K562 (cell line): ENCODE measurements around the gene AGO4. TPM values are rescaled to one million over a fixed set of nuclear protein-coding genes. Genes with fewer than 3 reads are reported as not detected.

ENCODE experiments used
- ATAC-seq: fragments of 200-7000 bp; cut with Tn5 transposase; 3 replicates; pipeline ENCODE4 v1.9.1; 2020; ENCODE audit warnings: moderate library complexity
- BruUV-seq: library from RNA; stranded (reverse); fragments of 400-500 nt; replicated peaks from 2 replicates; lab custom pipeline; 2021; lab: Mats Ljungman, UMichigan
- CTCF ChIA-PET: fragments of 300-600 bp; formaldehyde crosslinking; extraction: SDS; loops from one replicate; lab custom pipeline; 2021; ENCODE audit warnings: low intra/inter-chr PET ratio; lab: Yijun Ruan, JAX
- POLR2A ChIA-PET: fragments of 300-600, 350-650 bp; sonication (Branson Sonifier 250); formaldehyde crosslinking; extraction: SDS; loops from one replicate; lab custom pipeline; 2021; ENCODE audit warnings: antibody characterized with exemption, inconsistent platforms; lab: Yijun Ruan, JAX
- DNase-seq, 4 experiments: peaks; one replicate each; pipeline versions ENCODE4 v3.0.0 to v3.0.0-alpha.2; 2011 to 2018; ENCODE audit warnings: low spot score in 3 of 4, mixed read lengths in 3 of 4; ENCODE audit errors: extremely low read depth in 1 of 4
- FAIRE-seq: peaks from 2 replicates; lab custom pipeline; 2011; peaks lifted over from hg19 to GRCh38; lab: Jason Lieb, UNC
- H2AFZ ChIP-seq: 2 replicates; pipeline ENCODE4 v1.6.0; 2011; ENCODE audit warnings: low read depth, low read length, control low read depth, inconsistent platforms
- H3K27ac ChIP-seq: fragments of 200-600 bp; 3 replicates; pipeline ENCODE4 v1.8.0; 2011; ENCODE audit warnings: low read depth, mild to moderate bottlenecking, control low read depth, inconsistent platforms, low read length, moderate library complexity, mixed read lengths; ENCODE audit errors: extremely low read depth
- H3K27me3 ChIP-seq, 2 experiments: fragments of 300-600 bp in 1 of 2; 2 replicates in 1 of 2; 3 replicates in 1 of 2; pipeline versions ENCODE4 v1.6.0 to v1.8.0; 2011; ENCODE audit warnings: inconsistent platforms in 2 of 2, low read length in 2 of 2, mild to moderate bottlenecking in 1 of 2, mixed read lengths in 1 of 2, moderate library complexity in 1 of 2; ENCODE audit not compliant: control insufficient read depth in 2 of 2, insufficient read depth in 2 of 2
- H3K36me3 ChIP-seq: fragments of 300-600 bp; 3 replicates; pipeline ENCODE4 v1.8.0; 2011; ENCODE audit warnings: mild to moderate bottlenecking, low read length, inconsistent platforms; ENCODE audit not compliant: control insufficient read depth, insufficient read depth
- H3K4me1 ChIP-seq, 2 experiments: fragments of 200-600 bp in 1 of 2; replicated peaks in 1 of 2; 2 replicates in 1 of 2; 3 replicates in 1 of 2; pipeline versions ENCODE4 v1.5.1 to v1.8.0; 2011; ENCODE audit warnings: inconsistent platforms in 2 of 2, low read length in 2 of 2, mild to moderate bottlenecking in 1 of 2, mixed read lengths in 1 of 2, moderate library complexity in 1 of 2; ENCODE audit not compliant: control insufficient read depth in 2 of 2, insufficient read depth in 2 of 2
- H3K4me2 ChIP-seq: 2 replicates; pipeline ENCODE4 v1.6.1; 2011; ENCODE audit warnings: low read length, control low read depth, inconsistent platforms, mixed read lengths; ENCODE audit not compliant: insufficient read depth
- H3K4me3 ChIP-seq: fragments of 200-600 bp; sonication (generic), shearing (Covaris generic); 2 replicates; pipeline ENCODE4 v1.5.1; 2016; ENCODE audit warnings: control low read depth, inconsistent platforms
- H3K79me2 ChIP-seq: fragments of 200-600 bp; 3 replicates; pipeline ENCODE4 v1.8.0; 2011; ENCODE audit warnings: low read length, inconsistent platforms; ENCODE audit not compliant: control insufficient read depth, insufficient read depth
- H3K9ac ChIP-seq, 2 experiments: 2 replicates each; pipeline versions ENCODE4 v1.6.0 to v1.6.1; 2011; ENCODE audit warnings: low read depth in 2 of 2, low read length in 2 of 2, control low read depth in 1 of 2, inconsistent platforms in 1 of 2, mild to moderate bottlenecking in 1 of 2, mixed read lengths in 1 of 2; ENCODE audit not compliant: insufficient read depth in 1 of 2
- H3K9me1 ChIP-seq: one replicate; pipeline ENCODE4 v1.6.0; 2011; ENCODE audit warnings: inconsistent platforms, mild to moderate bottlenecking, low read length, moderate library complexity; ENCODE audit not compliant: control insufficient read depth, insufficient read depth
- H3K9me3 ChIP-seq: replicated peaks from 2 replicates; pipeline ENCODE4 v1.5.1; 2011; ENCODE audit warnings: low read depth, low read length, inconsistent platforms; ENCODE audit not compliant: control insufficient read depth, insufficient read depth
- H4K20me1 ChIP-seq: replicated peaks from 2 replicates; pipeline ENCODE4 v1.6.1; 2011; ENCODE audit warnings: low read length, inconsistent platforms, mixed read lengths; ENCODE audit not compliant: control insufficient read depth, insufficient read depth
- ATF3 ChIP-seq, 2 experiments: fragments of 450-650 bp in 1 of 2; sonication (generic) in 1 of 2; formaldehyde crosslinking in 1 of 2; IDR thresholded peaks in 1 of 2; conservative IDR thresholded peaks in 1 of 2; 2 replicates each; pipeline versions ENCODE4 v1.6.1 to v1.8.1; 2016 to 2023; ENCODE audit warnings: mild to moderate bottlenecking in 2 of 2, moderate library complexity in 2 of 2, inconsistent platforms in 1 of 2, missing genetic modification reagents in 1 of 2
- DIDO1 ChIP-seq: fragments of 450-650 bp; IDR thresholded peaks from 2 replicates; pipeline ENCODE4 v1.6.1; 2016; ENCODE audit warnings: low read depth, missing biosample characterization, missing genetic modification characterization
- GATAD2A ChIP-seq: fragments of 450-650 bp; IDR thresholded peaks from 2 replicates; pipeline ENCODE4 v1.6.1; 2017
- HDAC2 ChIP-seq: fragments of 450-650 bp; IDR thresholded peaks from 2 replicates; pipeline ENCODE4 v1.6.1; 2016; ENCODE audit warnings: mild to moderate bottlenecking
- IRF9 ChIP-seq: fragments of 450-650 bp; IDR thresholded peaks from 2 replicates; pipeline ENCODE4 v1.6.1; 2016; ENCODE audit warnings: missing biosample characterization, missing genetic modification characterization
- MYNN ChIP-seq, 2 experiments: sonication (generic); formaldehyde crosslinking in 1 of 2; IDR thresholded peaks; 2 replicates each; pipeline versions ENCODE4 v1.5.0 to v1.6.1; 2016 to 2020; ENCODE audit warnings: antibody characterized with exemption in 1 of 2, missing genetic modification reagents in 1 of 2
- NEUROD1 ChIP-seq: fragments of 150-350 bp; IDR thresholded peaks from 2 replicates; pipeline ENCODE4 v1.6.1; 2014; ENCODE audit warnings: borderline replicate concordance, low read length, low read depth; ENCODE audit not compliant: partially characterized antibody
- NONO ChIP-seq, 2 experiments: fragments of 200-400 bp in 1 of 2; fragments of 450-650 bp in 1 of 2; formaldehyde crosslinking in 1 of 2; IDR thresholded peaks; 2 replicates each; pipeline ENCODE4 v1.6.1; 2017; ENCODE audit warnings: low read depth in 2 of 2, mild to moderate bottlenecking in 2 of 2, moderate library complexity in 2 of 2, low read length in 1 of 2
- PHB ChIP-seq: fragments of 250-450 bp; sonication (Bioruptor Pico); IDR thresholded peaks from 2 replicates; pipeline ENCODE4 v1.5.0; 2021
- RHOXF2B ChIP-seq: fragments of 250-450 bp; sonication (Bioruptor Pico); conservative IDR thresholded peaks from 2 replicates; pipeline ENCODE4 v1.5.1; 2021
- SMAD3 ChIP-seq: fragments of 450-650 bp; formaldehyde crosslinking; conservative IDR thresholded peaks from 2 replicates; pipeline ENCODE4 v1.4.0; 2020; ENCODE audit warnings: mild to moderate bottlenecking
- ZKSCAN8 ChIP-seq: fragments of 200-800 bp; sonication (Bioruptor generic); IDR thresholded peaks from 2 replicates; pipeline ENCODE4 v1.6.1; 2016; ENCODE audit warnings: missing genetic modification characterization, missing compliant biosample characterization
- WGBS: fragments of 100-300 bp; shearing (Covaris generic); methylation state at CpG from one replicate; pipeline ENCODE4 v1.1.6; 2016; ENCODE audit warnings: low coverage, mixed read lengths; ENCODE audit not compliant: insufficient coverage; ENCODE audit errors: missing lambda C conversion rate; 5-methylcytosine and 5-hydroxymethylcytosine counted together
- in situ Hi-C: fragments of 300-500 bp; cut with MboI; formaldehyde crosslinking; loops from 4 replicates; pipeline ENCODE4 v1.15.0; 2018; ENCODE audit warnings: inconsistent platforms, mixed read lengths
- intact Hi-C: fragments of 100-400 bp; cut with micrococcal nuclease; formaldehyde crosslinking; loops from 2 replicates; pipeline ENCODE4 v1.14.2; 2022
- polyA plus RNA-seq, 8 experiments: library from polyadenylated mRNA; depleted of rRNA in 4 of 8; stranded (reverse) in 5 of 8; unstranded in 3 of 8; fragments of >200 nt; fragmentation: Nextera tagmentation in 2 of 8; fragmentation: Illumina TruSeq in 1 of 8; extraction: Ambion mirVana in 2 of 8; extraction: Trizol in 1 of 8; gene quantifications; 2 replicates each; pipeline versions ENCODE4 v1.2.1 to v1.2.3, GENCODE V29; 2011 to 2014; ENCODE audit warnings: inconsistent platforms in 1 of 8, missing spikeins in 1 of 8
- total RNA-seq, 7 experiments: library from RNA; depleted of rRNA in 6 of 7; stranded (reverse); fragments of >200 nt in 6 of 7; fragmentation: Illumina TruSeq in 2 of 7; extraction: Trizol in 2 of 7; gene quantifications; 2 replicates each; pipeline versions ENCODE4 v1.2.1 to v1.2.3, GENCODE V29; 2011 to 2021; ENCODE audit warnings: low replicate concordance in 1 of 7
- TF ChIP-seq, protein P1 (sequence below): IDR thresholded peaks from 2 replicates; pipeline ENCODE4 v1.6.1; 2011; ENCODE audit not compliant: insufficient read length; ENCODE audit errors: extremely low read depth

AGO4 gene
- total and polyA plus RNA-seq, 9 of the 15 experiments (the other 6 are each of a cell fraction or from before 2014, with no cell fraction given), result 1.3 to 10.5 (median 6.5) TPM

DNA sequence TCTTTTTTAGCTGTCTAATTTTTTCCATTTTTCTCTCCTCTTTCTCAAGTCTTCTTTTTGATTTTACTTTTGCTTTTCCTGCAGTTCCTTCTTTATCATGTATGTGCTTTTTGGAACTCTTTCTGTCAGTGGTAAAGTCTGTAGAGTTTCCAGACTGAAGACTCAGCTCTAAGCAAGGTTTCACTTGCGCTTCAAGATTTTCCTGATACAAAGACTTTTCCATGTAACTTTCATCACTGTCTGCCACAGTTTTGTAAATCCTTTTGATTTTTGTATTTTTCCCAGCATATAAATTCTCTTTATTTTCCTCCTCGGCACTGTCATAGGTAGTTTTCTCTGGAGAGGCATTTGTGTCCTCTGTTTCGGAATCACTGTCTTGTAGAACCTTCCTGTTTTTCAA lies 43.5 kb upstream of the AGO4 start:
- Histone ChIP-seq H3K36me3 (peaks cover 71% of the 10 kb centered on the region), H3K9me1 (no peaks in the 10 kb centered on the region), H2AFZ (no peak overlapping the region), H3K4me1 (peaks cover 2 to 9% of the 10 kb centered on the region in 2 experiments; a peak in 3 of 5 replicates), H3K4me2 (no peak overlapping the region), H3K4me3 (no peak overlapping the region), H3K9me3 (no peaks in the 10 kb centered on the region), H3K9ac (no peak overlapping the region), H3K27me3 (no peaks in the 10 kb centered on the region), H3K27ac (no peak overlapping the region)
- ChIA-PET CTCF (no interaction called here), POLR2A (interaction anchor here (0.9 to 1.3 kb wide), 6 partner anchors 8 to 32 kb away, joined by 3 to 4 read pairs (median 4); no protein-coding TSS in a partner anchor)
- BruUV-seq, result no TSS peak
- in situ Hi-C loops, result no loop called here
- intact Hi-C loops, result no loop called here
- FAIRE-seq (no peak), ATAC-seq (no peak)
- TF ChIP-seq RHOXF2B (CRISPR knock-in tag) (no peak), ZKSCAN8 (CRISPR knock-in tag) (no peak), GATAD2A (no peak), DIDO1 (tag) (no peak), IRF9 (tag) (no peak), NONO (IDR thresholded peaks at IDR 0.05; ENCODE audit: low read depth in 2 of 2, low read length in 1 of 2) (no peak), PHB (CRISPR knock-in tag) (no peak), NEUROD1 (no peak), SMAD3 (CRISPR knock-in tag) (no peak), HDAC2 (no peak), ATF3 (IDR thresholded peaks at IDR 0.05) (no peak), ATF3 (CRISPR knock-in tag; conservative IDR thresholded peaks at IDR 0.05) (no peak), MYNN (IDR thresholded peaks at IDR 0.05) (no peak), MYNN (CRISPR knock-in tag; IDR thresholded peaks at IDR 0.05) (no peak)
- TF ChIP-seq, protein P1, sequence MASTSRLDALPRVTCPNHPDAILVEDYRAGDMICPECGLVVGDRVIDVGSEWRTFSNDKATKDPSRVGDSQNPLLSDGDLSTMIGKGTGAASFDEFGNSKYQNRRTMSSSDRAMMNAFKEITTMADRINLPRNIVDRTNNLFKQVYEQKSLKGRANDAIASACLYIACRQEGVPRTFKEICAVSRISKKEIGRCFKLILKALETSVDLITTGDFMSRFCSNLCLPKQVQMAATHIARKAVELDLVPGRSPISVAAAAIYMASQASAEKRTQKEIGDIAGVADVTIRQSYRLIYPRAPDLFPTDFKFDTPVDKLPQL, result no peak
- TF ChIP-seq, all 486 proteins: peak for 0
- 91% methylated on average over 3 of the region's 3 CpGs for WGBS
- Histone ChIP-seq H3K79me2 (peaks cover 56% of the 10 kb centered on the region), H4K20me1 (no peaks in the 10 kb centered on the region)
- DNase-seq, result no peak
